Fibroblast of upper back skin (primary cell): ENCODE measurements around the gene KRTAP9-8.
"Not testable (repeated sequence)": the region's sequence is repeated elsewhere in the genome, so short reads cannot be mapped to it uniquely, and the experiment has no call there.

Experiments
- DNase-seq: peaks from one replicate; pipeline ENCODE4 v3.0.0-alpha.2; 2013

KRTAP9-8 gene

GRCh38 chr17:41256291-41256685 is 18.5 kb downstream of the KRTAP9-8 start:
- DNase-seq = peak; percentile 50

- DNase-seq = no peak
Observed at GRCh38 chr17:41258406-41258805, 20.6 kb downstream of the KRTAP9-8 start.

GRCh38 chr17:41263212-41263611 is 25.4 kb downstream of the KRTAP9-8 start:
- DNase-seq = no peak

- DNase-seq = no peak
Observed at GRCh38 chr17:41264599-41264998, 26.8 kb downstream of the KRTAP9-8 start.

- no peak for DNase-seq
Observed at GRCh38 chr17:41265078-41265477, 27.3 kb downstream of the KRTAP9-8 start, which contains the start of gene KRTAP9-6. Gene KRTAP9-6 (plus strand): TSS chr17:41265378. CDS start chr17:41265378, 0 bp downstream.

GRCh38 chr17:41267711-41268110 is 29.9 kb downstream of the KRTAP9-8 start:
- DNase-seq = no peak

- not testable (repeated sequence) for DNase-seq
Observed at GRCh38 chr17:41271323-41271722, 33.5 kb downstream of the KRTAP9-8 start.

GRCh38 chr17:41271858-41272257 is 34.1 kb downstream of the KRTAP9-8 start:
- no peak for DNase-seq

GRCh38 chr17:41275648-41276190 is 37.9 kb downstream of the KRTAP9-8 start, which contains the start of gene KRTAP9-7:
Gene KRTAP9-7 (plus strand): TSS chr17:41275698. CDS start chr17:41275698, 0 bp downstream.
- DNase-seq = not testable (repeated sequence)

GRCh38 chr17:41278176-41278955 is 40.6 kb downstream of the KRTAP9-8 start:
- peak; percentile 11 for DNase-seq

GRCh38 chr17:41284043-41284442 is 46.2 kb downstream of the KRTAP9-8 start:
- DNase-seq = peak; percentile 95

- DNase-seq = peak; percentile 25
Observed at GRCh38 chr17:41284546-41284945, 46.7 kb downstream of the KRTAP9-8 start.

- no peak for DNase-seq
Observed at GRCh38 chr17:41287050-41287449, 49.3 kb downstream of the KRTAP9-8 start.
